ENCODE data around the gene ACTR8. TPM values are rescaled to one million over a fixed set of nuclear protein-coding genes. Genes with fewer than 3 reads are reported as not detected.

The ACTR8 gene
- total and polyA plus RNA-seq, 2 of the 13 experiments (the other 11 are each of a cell fraction or from before 2014, with no cell fraction given): 15.5 to 29.0 TPM

- no peak for TF ChIP-seq TERF1 (CRISPR knock-in tag; IDR thresholded peaks at IDR 0.05)
- peak; percentile 87 for TF ChIP-seq REPIN1 (CRISPR knock-in tag; IDR thresholded peaks at IDR 0.05; ENCODE audit: borderline replicate concordance, low read depth)
- 0 out of 2 replicates have a peak, but pooled peaks have one; percentile 23 for TF ChIP-seq RXRA (CRISPR knock-in tag; IDR thresholded peaks at IDR 0.05)
- TF ChIP-seq FOXA1 (IDR thresholded peaks at IDR 0.05): no peak
- no peak for TF ChIP-seq FOXA1 (CRISPR knock-in tag; IDR thresholded peaks at IDR 0.05)
- 0 out of 2 replicates have a peak, but pooled peaks have one; percentile 76 for TF ChIP-seq AHR (CRISPR knock-in tag; IDR thresholded peaks at IDR 0.05)
- 0 out of 2 replicates have a peak, but pooled peaks have one; percentile 31 for TF ChIP-seq ZNF770 (CRISPR knock-in tag; IDR thresholded peaks at IDR 0.05)
- TF ChIP-seq FOXK1 (CRISPR knock-in tag; IDR thresholded peaks at IDR 0.05; ENCODE audit: borderline replicate concordance, low read depth): no peak
- no peak for TF ChIP-seq MNT (IDR thresholded peaks at IDR 0.05)
- peak; percentile 92 for TF ChIP-seq BORCS8-MEF2B (CRISPR knock-in tag; IDR thresholded peaks at IDR 0.05)
- 0 out of 2 replicates have a peak, but pooled peaks have one; percentile 33 for TF ChIP-seq ZNF75D (CRISPR knock-in tag; IDR thresholded peaks at IDR 0.05; ENCODE audit: borderline replicate concordance)
- no peak for TF ChIP-seq PAF1 (CRISPR knock-in tag; IDR thresholded peaks at IDR 0.05)
- peak; percentile 82; the same call in 1 of the 2 replicates for TF ChIP-seq ZSCAN20 (CRISPR knock-in tag; IDR thresholded peaks at IDR 0.05; ENCODE audit: borderline replicate concordance)
- TF ChIP-seq MXD1 (CRISPR knock-in tag; IDR thresholded peaks at IDR 0.05): peak; percentile 88
- peak; percentile 77; the same call in 1 of the 2 replicates for TF ChIP-seq TMF1 (CRISPR knock-in tag; IDR thresholded peaks at IDR 0.05; ENCODE audit: low read depth)
- TF ChIP-seq SMYD3 (CRISPR knock-in tag; IDR thresholded peaks at IDR 0.05): peak; percentile 92
- TF ChIP-seq ZNF780A (CRISPR knock-in tag; IDR thresholded peaks at IDR 0.05): peak; percentile 92
- TF ChIP-seq ZNF841 (CRISPR knock-in tag; IDR thresholded peaks at IDR 0.05; ENCODE audit: borderline replicate concordance): peak; percentile 92
- peak; percentile 11 for TF ChIP-seq HNRNPK (IDR thresholded peaks at IDR 0.05; ENCODE audit: low read depth, low read length, poor library complexity, severe bottlenecking)
- TF ChIP-seq SOX5 (CRISPR knock-in tag; IDR thresholded peaks at IDR 0.05; ENCODE audit: borderline replicate concordance): 0 out of 2 replicates have a peak, but pooled peaks have one; percentile 44
- no peak for TF ChIP-seq CREM (IDR thresholded peaks at IDR 0.05)
- TF ChIP-seq CREM (CRISPR knock-in tag; IDR thresholded peaks at IDR 0.05): no peak
- peak; percentile 93; the same call in 1 of the 2 replicates for TF ChIP-seq CHCHD3 (CRISPR knock-in tag; IDR thresholded peaks at IDR 0.05)
- peak; percentile 87 for TF ChIP-seq HNRNPLL (IDR thresholded peaks at IDR 0.05; ENCODE audit: low read depth, low read length, poor library complexity, severe bottlenecking)
- peak; percentile 98 for TF ChIP-seq YEATS4 (CRISPR knock-in tag; IDR thresholded peaks at IDR 0.05; ENCODE audit: borderline replicate concordance)
- peak; percentile 88 for TF ChIP-seq TBX2 (CRISPR knock-in tag; IDR thresholded peaks at IDR 0.05; ENCODE audit: borderline replicate concordance)
These were observed 35.7 kb downstream of the ACTR8 start, which contains the start of the genes CHDH and IL17RB (continued) for GRCh38 chr3:53846134-53846850.

Data from HepG2 (cell line).